Stimulated activated CD4-positive, alpha-beta T cell treated with anti-CD3 and anti-CD28 coated beads, Interleukin-4, amount 100 ng/mL, for 48 hours (primary cell): ENCODE results near the gene YY1.
"Not testable (repeated sequence)": the region's sequence is repeated elsewhere in the genome, so short reads cannot be mapped to it uniquely, and the experiment has no call there.

ENCODE experiments used
- DNase-seq, 2 donors: peaks; one replicate each; pipeline ENCODE4 v3.0.0-alpha.2; 2020; ENCODE audit warnings: low read depth in 2 of 2

YY1 gene

GRCh38 chr14:100296106-100296651 lies 57.2 kb downstream of the YY1 start:
- DNase-seq, result no peak

DNA sequence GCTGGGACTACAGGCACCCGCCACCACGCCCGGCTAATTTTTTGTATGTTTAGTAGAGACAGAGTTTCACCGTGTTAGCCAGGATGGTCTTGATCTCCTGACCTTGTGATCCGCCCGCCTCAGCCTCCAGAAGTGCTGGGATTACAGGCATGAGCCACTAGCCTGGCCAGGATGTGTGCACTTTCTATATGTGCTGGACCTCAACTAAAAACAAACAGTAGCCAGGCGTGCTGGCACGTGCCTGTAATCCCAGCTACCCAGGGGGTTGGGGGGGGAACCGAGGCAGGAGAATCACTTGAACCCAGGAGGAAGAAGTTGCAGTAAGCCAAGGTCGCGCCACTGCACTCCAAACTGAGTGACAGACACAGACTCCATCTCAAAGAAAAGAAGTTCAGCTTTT lies 57.8 kb downstream of the YY1 start:
- not testable (repeated sequence) for DNase-seq

DNA sequence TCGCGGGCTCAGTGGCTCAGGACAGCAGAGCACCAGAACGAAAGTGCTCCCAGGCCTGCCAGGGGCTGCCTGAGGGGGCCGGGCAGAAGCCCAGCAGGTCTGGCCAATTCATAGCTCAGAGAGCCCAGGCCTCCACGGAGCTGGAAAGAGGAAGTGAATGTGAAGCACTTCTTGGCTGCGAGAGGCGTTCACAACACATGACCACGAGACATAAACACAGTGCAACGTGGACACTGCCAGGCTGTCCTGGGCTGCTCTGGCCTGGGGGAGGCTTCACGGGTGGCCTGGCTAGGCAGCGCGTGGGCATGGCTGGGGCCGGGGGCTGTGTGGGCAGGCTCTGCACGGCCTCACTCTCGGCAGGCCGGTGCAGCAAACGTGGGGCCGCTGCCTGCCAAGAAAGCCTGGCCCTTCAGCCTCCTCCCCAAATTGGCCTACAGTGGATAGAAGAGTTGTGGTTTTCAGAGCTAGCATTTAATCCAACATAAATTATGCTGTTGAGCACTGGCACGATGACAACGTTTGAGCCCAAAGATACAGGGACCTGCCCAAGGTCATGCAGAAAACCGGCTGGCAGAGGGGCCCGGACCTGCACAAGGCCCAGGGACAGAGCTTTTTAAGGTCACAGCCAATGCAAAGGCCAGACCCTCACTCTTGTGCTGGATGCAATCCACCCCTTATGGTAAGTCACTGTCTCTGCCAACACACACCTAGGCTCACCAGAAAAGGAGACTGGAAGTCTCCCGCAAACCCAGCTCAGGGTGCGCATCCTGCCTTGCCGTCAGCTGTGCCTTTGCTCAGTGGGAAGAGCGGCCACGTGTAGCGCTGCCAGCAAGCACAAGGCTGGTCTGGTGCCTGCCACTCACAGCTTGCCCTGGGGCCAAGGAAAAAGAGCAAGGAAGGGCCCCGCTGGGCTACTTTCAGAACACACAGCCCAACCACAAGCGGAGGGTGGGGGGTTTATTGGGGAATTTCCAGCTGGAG lies 58.7 kb downstream of the YY1 start:
- no peak for DNase-seq

DNA sequence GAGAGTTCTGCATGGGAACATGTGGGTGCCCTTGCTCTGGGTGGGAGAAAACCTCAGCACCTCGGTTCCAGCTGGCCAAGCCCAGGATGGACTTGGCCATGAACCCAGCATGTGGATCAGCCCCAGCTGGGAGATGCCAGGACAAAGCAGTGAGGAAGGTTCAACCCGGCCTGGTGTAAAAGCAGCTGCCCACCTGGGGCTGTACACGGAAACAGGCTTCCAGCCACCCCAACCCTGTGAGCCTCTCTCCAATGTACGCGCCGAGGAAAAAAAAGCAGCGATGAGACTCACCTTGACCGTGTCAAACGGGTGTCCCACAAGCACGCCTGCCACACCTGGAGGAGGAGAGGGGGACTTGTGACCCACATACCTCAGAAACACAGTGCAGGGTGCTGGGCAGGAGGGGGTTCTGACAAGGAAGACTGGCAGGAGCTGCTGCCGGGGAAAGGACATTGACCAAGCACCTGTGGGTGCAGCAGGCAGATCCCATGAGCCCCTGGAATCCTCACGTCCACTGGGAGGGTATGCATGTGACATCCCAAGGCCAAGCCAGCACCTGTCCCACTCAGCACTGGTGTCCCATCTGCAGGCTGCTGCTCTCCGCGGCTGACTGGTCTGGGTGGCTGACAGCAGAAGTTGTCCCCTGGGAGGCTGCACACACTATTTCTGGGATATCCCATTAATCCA lies 59.8 kb downstream of the YY1 start:
- DNase-seq, result no peak

DNA sequence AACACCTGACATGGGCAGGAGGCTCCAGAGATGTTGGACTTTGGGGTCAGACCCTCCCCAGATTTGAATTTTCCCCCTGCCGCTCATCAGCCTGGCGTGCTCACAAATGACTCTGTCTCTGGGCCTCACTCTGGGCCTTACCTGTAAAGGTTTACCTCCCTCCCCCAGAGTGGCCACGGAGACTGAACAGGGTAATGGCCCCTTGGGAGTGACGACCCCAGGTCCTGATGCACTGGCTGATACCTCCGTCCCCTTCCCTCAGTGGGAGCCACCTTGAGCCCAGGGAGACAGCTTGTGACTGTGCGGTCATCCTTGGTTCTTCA lies 60.3 kb downstream of the YY1 start:
- no peak for DNase-seq

DNA sequence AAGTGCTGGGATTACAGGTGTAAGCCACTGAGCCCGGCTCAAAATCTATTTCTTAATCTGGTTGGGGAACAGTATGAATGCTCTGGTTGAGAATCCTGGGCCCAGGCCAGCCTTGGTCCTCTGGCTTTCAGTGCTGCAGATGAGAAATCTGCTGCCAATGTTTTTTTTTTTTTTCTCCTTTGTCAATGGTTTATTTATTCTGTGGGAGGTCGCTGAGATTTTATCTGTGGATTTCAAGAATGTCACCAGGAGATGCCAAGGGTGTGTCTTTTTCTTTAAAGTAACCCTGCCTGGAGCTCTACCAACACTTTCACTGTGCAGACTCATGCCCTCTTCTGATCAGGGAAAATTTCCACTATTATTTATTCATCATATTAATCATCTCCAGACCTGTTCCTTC lies 63.7 kb downstream of the YY1 start:
- no peak for DNase-seq

DNA sequence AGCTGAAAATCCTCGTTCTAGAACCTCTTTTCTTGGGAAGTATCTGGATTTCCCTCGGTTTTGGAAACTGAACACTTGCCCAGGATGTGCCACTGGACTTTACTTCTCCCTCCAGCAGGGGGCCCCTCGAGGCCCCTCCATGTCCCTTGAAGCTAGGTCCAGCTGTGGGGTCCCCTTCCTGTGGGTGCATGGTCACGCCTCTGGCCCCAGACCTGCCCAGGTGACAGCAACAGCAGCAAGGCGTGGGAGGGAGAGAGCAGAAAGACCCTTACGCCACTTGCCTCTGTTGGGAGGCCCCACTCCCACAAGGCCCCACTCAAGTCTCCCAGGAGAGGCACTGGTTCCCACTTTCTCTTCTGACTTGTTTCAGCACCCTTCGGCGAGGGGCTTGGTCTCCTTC lies 64.2 kb downstream of the YY1 start:
- DNase-seq, result no peak

DNA sequence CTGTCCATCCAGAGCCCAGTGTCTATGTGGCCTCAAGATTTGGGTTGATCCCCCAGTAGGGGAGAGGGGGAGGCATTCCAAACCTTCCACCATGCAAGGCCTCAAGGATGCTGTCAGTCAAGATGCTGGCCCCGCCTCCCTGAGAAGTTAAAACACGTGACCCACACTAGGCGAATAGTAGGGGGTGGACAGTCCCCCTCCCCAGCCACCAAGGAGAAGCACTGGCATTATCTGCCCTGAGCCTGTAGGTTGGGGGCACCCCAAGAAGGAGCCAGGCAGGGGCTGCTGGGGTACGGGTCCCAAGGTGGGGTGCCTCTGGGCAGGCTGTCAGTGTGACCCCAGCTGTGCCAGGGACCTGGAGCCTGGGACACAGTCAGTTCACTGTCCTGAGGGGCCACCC lies 65.0 kb downstream of the YY1 start:
- no peak for DNase-seq

GRCh38 chr14:100304825-100305323 lies 65.9 kb downstream of the YY1 start:
- DNase-seq, result no peak

DNA sequence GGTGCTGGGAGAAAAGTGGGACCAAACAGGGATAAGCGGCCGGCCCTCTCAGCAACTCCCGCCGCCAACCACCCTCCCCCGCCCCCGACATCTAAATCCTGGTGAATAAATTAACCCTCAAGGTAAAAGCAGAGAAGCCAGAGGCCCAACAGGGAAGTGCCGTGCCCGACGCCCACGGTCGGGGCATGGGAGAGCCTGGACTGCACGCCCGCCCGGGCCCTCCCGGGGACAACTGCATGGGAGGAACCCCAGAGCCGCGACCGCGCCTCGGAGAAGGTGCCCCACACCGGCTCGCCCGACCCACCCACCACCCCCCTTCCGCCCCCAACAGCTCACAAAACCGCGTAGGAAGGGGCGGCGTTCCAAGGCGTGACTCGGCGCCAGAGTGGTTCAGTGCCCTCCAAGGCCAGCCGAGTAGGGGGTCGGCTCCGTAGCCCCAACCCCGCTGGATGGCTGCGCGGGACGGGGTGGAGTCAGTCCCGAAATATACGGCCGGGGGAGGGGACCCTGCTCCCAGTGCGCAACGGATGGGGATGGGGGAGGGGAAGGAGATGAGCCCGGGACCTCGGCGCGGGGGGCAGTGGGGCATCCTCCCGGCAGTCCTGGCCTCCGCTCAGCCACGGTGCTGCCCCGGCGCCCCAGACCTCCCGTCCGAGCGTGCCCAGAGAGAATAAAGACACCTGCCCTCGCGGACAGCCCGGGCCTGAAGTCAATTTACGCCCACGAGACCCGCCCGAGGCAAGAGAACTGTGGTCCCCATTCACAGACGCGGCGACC lies 66.6 kb downstream of the YY1 start:
- DNase-seq, result no peak

DNA sequence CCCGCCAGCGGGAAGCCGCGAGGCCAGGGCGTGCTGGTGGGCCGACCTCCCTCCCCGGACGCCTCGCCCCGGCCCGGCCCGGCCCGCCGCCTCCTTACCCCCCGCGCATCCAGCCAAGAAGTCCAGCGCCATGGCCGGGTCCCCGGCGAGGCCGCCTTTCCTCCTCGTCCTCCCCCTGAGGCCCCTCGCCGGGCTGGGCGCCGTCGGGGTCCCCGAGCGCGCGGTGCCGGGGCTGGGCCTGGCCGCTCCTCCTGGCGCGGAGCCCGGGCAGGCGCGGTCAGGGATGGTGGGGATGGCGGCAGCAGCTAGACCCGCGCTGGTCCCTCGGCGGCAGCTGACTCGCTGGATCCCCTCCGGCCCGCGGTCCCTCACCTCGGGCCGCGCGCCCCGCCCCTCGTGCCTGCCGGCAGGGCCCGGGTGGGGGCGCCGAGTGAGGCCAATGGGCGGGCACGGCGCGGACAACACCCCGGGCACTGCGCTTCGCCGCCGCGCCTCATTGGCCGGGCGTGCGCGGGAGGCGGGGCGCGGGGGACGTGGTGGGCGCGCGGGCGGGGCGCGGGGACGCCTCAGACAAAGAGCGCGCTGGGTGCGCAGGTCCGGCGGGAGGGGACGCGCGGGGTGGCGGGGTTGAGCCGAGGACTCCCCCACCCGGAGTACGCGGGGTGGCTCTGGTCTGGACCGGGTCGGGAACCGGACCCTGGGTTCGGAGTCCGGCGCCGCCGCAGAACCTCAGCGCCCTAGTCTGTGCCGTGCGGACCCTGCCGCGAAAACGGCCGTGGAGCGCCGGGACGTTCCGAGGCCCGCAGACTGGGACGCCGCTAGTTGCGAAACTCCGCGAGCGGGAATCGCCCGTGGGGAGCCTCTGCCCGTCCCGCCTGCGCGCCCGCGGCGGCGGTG lies 67.4 kb downstream of the YY1 start, which contains the start of gene SLC25A29:
TSS of gene SLC25A29 (minus strand) at position 344 of the 897 bp plus-strand sequence. CDS start at position 132, 212 bp downstream.
- peak; percentile 57 to 73 for DNase-seq

- no peak for DNase-seq
Observed at GRCh38 chr14:100306998-100307765, 68.2 kb downstream of the YY1 start.

DNA sequence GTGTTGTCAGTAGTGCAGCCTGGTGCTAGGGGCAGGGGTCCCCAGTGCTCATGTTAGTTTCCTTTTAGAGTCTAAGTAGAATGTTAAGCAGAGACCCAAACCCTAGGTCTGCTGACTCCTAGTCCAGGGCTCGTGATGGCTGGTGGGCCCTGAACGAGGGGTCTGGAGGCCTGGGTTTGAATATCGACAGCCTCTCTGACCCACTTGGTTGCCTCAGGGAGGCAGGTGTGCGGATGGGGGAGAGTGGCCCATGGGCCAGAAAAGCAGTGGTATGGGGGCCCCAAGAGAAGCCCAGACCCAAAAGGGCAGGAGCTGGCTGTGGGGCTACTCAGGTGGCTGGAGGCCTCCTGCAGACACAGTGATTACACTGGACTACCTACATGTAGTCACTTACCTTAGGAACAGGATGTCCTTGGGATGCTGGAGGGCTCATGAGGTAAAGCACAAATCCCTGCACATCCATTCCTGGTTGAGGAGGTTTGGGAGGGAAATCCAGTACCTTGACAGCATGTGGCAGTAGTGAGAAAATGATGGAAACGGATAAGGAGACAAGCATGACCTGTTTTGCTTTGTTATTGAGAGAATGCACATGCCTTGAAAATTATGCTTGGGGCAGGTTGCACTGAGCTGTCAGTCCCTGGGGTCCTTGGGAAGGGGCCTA lies 69.0 kb downstream of the YY1 start:
- no peak for DNase-seq

DNA sequence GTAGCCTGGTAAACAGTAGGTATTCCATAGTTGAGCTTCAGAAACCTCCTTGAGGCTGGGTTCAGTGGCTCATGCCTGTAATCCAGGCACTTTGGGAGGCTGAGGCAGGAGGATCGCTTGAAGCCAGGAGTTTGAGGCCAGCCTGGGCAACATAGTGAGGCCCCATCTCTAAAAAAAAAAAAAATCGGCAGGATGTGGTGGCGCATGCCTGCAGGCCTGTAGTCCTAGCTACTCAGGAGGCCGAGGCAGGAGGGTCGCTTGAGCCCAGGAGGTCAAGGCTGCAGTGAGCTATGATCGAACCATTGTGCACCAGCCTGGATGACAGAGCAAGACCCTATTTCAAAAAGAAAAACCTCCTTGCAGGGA lies 69.5 kb downstream of the YY1 start:
- not testable (repeated sequence) for DNase-seq

- no peak for DNase-seq
Observed at GRCh38 chr14:100309028-100309737, 70.2 kb downstream of the YY1 start.

GRCh38 chr14:100312110-100312876 lies 73.3 kb downstream of the YY1 start:
- not testable (repeated sequence) for DNase-seq

GRCh38 chr14:100312877-100313400 lies 74.0 kb downstream of the YY1 start:
- DNase-seq, result no peak
